ENCODE data around the gene CNN2. TPM values are rescaled to one million over a fixed set of nuclear protein-coding genes. Genes with fewer than 3 reads are reported as not detected.

CNN2 gene
- polyA plus RNA-seq, 2 of the 4 experiments (the other 2 are of a cell fraction) = 31.7 to 99.3 TPM

GRCh38 chr19:1017906-1018305 is 8.5 kb upstream of the CNN2 start:
- WGBS (ENCODE audit: missing lambda C conversion rate) = 84% methylated on average over 7 of the region's 9 CpGs
- Histone ChIP-seq H3K9me3 (no peaks in the 10 kb centered on the region), H3K4me1 (peaks cover 38% of the 10 kb centered on the region), H3K4me3 (no peak overlapping the region), H3K4me2 (peak overlapping the region; percentile 92), H3K27ac (peak overlapping the region; percentile 62 to 82; a peak in 4 of 6 replicates)
- ATAC-seq = no peak
- ChIA-PET CTCF (no interaction called here), POLR2A (no interaction called here)
- TF ChIP-seq E2F6 (IDR thresholded peaks at IDR 0.05; ENCODE audit: borderline replicate concordance, low read depth) (no peak), NFE2L2 (conservative IDR thresholded peaks at IDR 0.05; ENCODE audit: low read length) (no peak), SMC3 (IDR thresholded peaks at IDR 0.05) (no peak), CBX2 (IDR thresholded peaks at IDR 0.05; ENCODE audit: borderline replicate concordance, low read depth) (no peak), RAD21 (conservative IDR thresholded peaks at IDR 0.05 in 1 of 2, IDR thresholded peaks at IDR 0.05 in 1 of 2) (no peak), SREBF2 (IDR thresholded peaks at IDR 0.05) (no peak), NR3C1 (IDR thresholded peaks at IDR 0.05) (no peak), CHD4 (IDR thresholded peaks at IDR 0.05; ENCODE audit: borderline replicate concordance) (no peak), HOXB13 (CRISPR knock-in tag; IDR thresholded peaks at IDR 0.05; ENCODE audit: low read depth) (no peak), ESRRA (IDR thresholded peaks at IDR 0.05; ENCODE audit: borderline replicate concordance, low read length) (no peak), KDM1A (IDR thresholded peaks at IDR 0.05; ENCODE audit: low read depth) (no peak), MAX (IDR thresholded peaks at IDR 0.05) (no peak), GATA3 (IDR thresholded peaks at IDR 0.05; ENCODE audit: borderline replicate concordance) (no peak), EHMT2 (IDR thresholded peaks at IDR 0.05; ENCODE audit: low read depth) (no peak), POLR2A (IDR thresholded peaks at IDR 0.05; ENCODE audit: low read length) (no peak)
- TF ChIP-seq, protein P1, sequence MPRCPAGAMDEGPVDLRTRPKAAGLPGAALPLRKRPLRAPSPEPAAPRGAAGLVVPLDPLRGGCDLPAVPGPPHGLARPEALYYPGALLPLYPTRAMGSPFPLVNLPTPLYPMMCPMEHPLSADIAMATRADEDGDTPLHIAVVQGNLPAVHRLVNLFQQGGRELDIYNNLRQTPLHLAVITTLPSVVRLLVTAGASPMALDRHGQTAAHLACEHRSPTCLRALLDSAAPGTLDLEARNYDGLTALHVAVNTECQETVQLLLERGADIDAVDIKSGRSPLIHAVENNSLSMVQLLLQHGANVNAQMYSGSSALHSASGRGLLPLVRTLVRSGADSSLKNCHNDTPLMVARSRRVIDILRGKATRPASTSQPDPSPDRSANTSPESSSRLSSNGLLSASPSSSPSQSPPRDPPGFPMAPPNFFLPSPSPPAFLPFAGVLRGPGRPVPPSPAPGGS (IDR thresholded peaks at IDR 0.05) = no peak
- TF ChIP-seq, protein P2, sequence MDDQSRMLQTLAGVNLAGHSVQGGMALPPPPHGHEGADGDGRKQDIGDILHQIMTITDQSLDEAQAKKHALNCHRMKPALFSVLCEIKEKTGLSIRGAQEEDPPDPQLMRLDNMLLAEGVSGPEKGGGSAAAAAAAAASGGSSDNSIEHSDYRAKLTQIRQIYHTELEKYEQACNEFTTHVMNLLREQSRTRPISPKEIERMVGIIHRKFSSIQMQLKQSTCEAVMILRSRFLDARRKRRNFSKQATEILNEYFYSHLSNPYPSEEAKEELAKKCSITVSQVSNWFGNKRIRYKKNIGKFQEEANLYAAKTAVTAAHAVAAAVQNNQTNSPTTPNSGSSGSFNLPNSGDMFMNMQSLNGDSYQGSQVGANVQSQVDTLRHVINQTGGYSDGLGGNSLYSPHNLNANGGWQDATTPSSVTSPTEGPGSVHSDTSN (IDR thresholded peaks at IDR 0.05) = no peak
- TF ChIP-seq, protein P3, sequence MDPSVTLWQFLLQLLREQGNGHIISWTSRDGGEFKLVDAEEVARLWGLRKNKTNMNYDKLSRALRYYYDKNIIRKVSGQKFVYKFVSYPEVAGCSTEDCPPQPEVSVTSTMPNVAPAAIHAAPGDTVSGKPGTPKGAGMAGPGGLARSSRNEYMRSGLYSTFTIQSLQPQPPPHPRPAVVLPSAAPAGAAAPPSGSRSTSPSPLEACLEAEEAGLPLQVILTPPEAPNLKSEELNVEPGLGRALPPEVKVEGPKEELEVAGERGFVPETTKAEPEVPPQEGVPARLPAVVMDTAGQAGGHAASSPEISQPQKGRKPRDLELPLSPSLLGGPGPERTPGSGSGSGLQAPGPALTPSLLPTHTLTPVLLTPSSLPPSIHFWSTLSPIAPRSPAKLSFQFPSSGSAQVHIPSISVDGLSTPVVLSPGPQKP (IDR thresholded peaks at IDR 0.05; ENCODE audit: low read depth, low read length) = no peak
- no peak for DNase-seq (ENCODE audit: low read depth in 1 of 2, low spot score in 1 of 2)
- FAIRE-seq = no peak

GRCh38 chr19:1018393-1018792 is 8.0 kb upstream of the CNN2 start:
- ATAC-seq = no peak
- Histone ChIP-seq H3K4me3 (no peak overlapping the region), H3K27ac (peak overlapping the region; percentile 62 to 82; a peak in 3 of 6 replicates), H3K4me1 (peaks cover 38% of the 10 kb centered on the region), H3K9me3 (no peaks in the 10 kb centered on the region), H3K4me2 (peak overlapping the region; percentile 92)
- CTCF ChIA-PET = interaction anchor here (1.2 kb wide), 1 partner anchor 204 kb away, joined by 6 read pairs; no protein-coding TSS in a partner anchor
- DNase-seq (ENCODE audit: low read depth in 1 of 2, low spot score in 1 of 2) = no peak
- WGBS (ENCODE audit: missing lambda C conversion rate) = 74% methylated on average over 5 of the region's 5 CpGs
- POLR2A ChIA-PET = no interaction called here
- TF ChIP-seq SMC3 (IDR thresholded peaks at IDR 0.05) (no peak), HMGXB4 (CRISPR knock-in tag; IDR thresholded peaks at IDR 0.05; ENCODE audit: borderline replicate concordance) (no peak), TFCP2L1 (CRISPR knock-in tag; IDR thresholded peaks at IDR 0.05) (no peak), CBX8 (IDR thresholded peaks at IDR 0.05) (no peak)
- TF ChIP-seq, protein P4, sequence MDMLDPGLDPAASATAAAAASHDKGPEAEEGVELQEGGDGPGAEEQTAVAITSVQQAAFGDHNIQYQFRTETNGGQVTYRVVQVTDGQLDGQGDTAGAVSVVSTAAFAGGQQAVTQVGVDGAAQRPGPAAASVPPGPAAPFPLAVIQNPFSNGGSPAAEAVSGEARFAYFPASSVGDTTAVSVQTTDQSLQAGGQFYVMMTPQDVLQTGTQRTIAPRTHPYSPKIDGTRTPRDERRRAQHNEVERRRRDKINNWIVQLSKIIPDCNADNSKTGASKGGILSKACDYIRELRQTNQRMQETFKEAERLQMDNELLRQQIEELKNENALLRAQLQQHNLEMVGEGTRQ (IDR thresholded peaks at IDR 0.05) = no peak
- TF ChIP-seq, protein P3 (IDR thresholded peaks at IDR 0.05; ENCODE audit: low read depth, low read length) = no peak
- no peak for FAIRE-seq
